GM21447 (cell line): Measurements from ENCODE around the gene MYO1D.

Source experiments
- ATAC-seq: cut with Tn5 transposase; IDR thresholded peaks from one replicate; pipeline ENCODE4 v1.9.1; 2021; ENCODE audit not compliant: unreplicated experiment

Gene MYO1D

GRCh38 chr17:32591405-32591804 is 285.5 kb downstream of the MYO1D start:
- ATAC-seq: no peak

- ATAC-seq: no peak
These were observed 285.9 kb downstream of the MYO1D start for GRCh38 chr17:32590974-32591373.

- no peak for ATAC-seq
These were observed 287.9 kb downstream of the MYO1D start for GRCh38 chr17:32588982-32589381.

- ATAC-seq: no peak
These were observed 288.8 kb downstream of the MYO1D start for GRCh38 chr17:32588135-32588534.

- no peak for ATAC-seq
These were observed 290.3 kb downstream of the MYO1D start for GRCh38 chr17:32586666-32587065.

GRCh38 chr17:32584792-32585191 is 292.1 kb downstream of the MYO1D start:
- no peak for ATAC-seq

- ATAC-seq: no peak
These were observed 293.9 kb downstream of the MYO1D start for GRCh38 chr17:32583053-32583452.

GRCh38 chr17:32575852-32576251 is 301.1 kb downstream of the MYO1D start:
- no peak for ATAC-seq

- ATAC-seq: no peak
These were observed 306.9 kb downstream of the MYO1D start for GRCh38 chr17:32570081-32570396.

- peak; percentile 55 for ATAC-seq
These were observed 307.5 kb downstream of the MYO1D start for GRCh38 chr17:32569171-32570080.

GRCh38 chr17:32568705-32569104 is 308.2 kb downstream of the MYO1D start:
- no peak for ATAC-seq

GRCh38 chr17:32567511-32567910 is 309.4 kb downstream of the MYO1D start:
- ATAC-seq: no peak

GRCh38 chr17:32567086-32567485 is 309.8 kb downstream of the MYO1D start:
- no peak for ATAC-seq

- no peak for ATAC-seq
These were observed 310.6 kb downstream of the MYO1D start for GRCh38 chr17:32566303-32566702.

GRCh38 chr17:32565401-32565800 is 311.5 kb downstream of the MYO1D start:
- no peak for ATAC-seq

- no peak for ATAC-seq
These were observed 312.6 kb downstream of the MYO1D start for GRCh38 chr17:32564325-32564724.

- no peak for ATAC-seq
These were observed 313.3 kb downstream of the MYO1D start for GRCh38 chr17:32563583-32563982.

GRCh38 chr17:32558997-32559650 is 317.8 kb downstream of the MYO1D start:
- ATAC-seq: peak; percentile 72

GRCh38 chr17:32558326-32558955 is 318.5 kb downstream of the MYO1D start:
- ATAC-seq: no peak

- no peak for ATAC-seq
These were observed 321.2 kb downstream of the MYO1D start for GRCh38 chr17:32555611-32556310.

GRCh38 chr17:32553168-32553567 is 323.8 kb downstream of the MYO1D start:
- ATAC-seq: no peak
